AG10803 (cell line): ENCODE results near the gene DNASE1L1.

Experiments used
- DNase-seq: peaks from one replicate; pipeline ENCODE4 v3.0.0; 2010; ENCODE audit warnings: low read depth
- H3K4me3 ChIP-seq: 2 replicates; pipeline ENCODE4 v1.5.1; 2011; ENCODE audit warnings: mild to moderate bottlenecking, low read length, control low read depth
- CTCF ChIP-seq: conservative IDR thresholded peaks from 2 replicates; pipeline ENCODE4 v1.5.1; 2011; ENCODE audit warnings: mild to moderate bottlenecking, low read length, control low read depth, inconsistent platforms

DNASE1L1 gene

DNA sequence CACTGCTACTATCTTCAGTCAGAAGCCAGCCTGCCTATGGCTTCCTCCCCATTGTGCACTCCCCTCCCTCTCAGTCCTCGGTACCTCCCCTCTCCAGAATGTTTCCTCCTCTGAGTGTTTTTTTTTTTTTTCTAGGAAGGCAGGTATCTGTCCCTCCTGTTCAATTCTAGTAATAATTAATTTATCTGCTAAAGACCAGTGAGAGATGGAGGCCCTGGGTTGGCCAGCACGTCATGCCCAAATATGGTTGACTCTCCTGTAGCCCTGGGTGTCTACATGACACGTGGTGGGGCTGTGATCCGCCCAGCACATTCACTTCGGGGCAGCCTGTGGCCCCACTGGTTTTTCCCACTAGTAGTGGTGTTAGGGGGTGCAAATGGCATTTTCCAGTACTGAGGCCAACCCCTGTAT is 36.4 kb downstream of the DNASE1L1 start:
- peak overlapping the region; percentile 78 for H3K4me3 ChIP-seq
- no peak for TF ChIP-seq CTCF
- DNase-seq, result peak; percentile 54

DNA sequence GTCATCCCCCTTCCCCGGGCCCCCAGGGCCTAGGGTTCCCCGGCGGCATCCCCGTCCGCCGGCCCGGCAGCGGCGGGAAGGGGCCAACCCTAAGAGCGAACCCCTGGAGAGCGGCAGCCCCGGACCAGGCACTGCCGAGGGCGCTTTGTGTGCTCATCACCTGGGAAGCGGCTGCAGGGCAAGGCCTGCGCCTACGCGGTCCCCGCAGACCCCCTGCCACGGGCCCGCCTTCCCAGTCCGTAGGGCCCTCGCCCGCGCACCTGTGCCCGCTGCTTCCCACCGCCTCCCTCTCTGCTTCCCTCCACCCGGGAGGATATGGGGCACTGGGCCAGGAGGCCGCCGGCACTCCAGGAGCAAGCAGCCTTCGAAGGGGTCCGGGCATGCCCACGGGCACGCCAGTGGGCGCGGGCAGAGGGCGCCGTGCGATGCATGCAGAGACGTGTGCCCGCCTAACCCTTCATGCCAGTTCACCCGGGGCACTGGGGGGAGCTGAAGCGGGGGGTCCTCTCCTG is 37.2 kb downstream of the DNASE1L1 start:
- peak overlapping the region; percentile 78 for H3K4me3 ChIP-seq
- TF ChIP-seq CTCF, result no peak
- DNase-seq, result no peak

DNA sequence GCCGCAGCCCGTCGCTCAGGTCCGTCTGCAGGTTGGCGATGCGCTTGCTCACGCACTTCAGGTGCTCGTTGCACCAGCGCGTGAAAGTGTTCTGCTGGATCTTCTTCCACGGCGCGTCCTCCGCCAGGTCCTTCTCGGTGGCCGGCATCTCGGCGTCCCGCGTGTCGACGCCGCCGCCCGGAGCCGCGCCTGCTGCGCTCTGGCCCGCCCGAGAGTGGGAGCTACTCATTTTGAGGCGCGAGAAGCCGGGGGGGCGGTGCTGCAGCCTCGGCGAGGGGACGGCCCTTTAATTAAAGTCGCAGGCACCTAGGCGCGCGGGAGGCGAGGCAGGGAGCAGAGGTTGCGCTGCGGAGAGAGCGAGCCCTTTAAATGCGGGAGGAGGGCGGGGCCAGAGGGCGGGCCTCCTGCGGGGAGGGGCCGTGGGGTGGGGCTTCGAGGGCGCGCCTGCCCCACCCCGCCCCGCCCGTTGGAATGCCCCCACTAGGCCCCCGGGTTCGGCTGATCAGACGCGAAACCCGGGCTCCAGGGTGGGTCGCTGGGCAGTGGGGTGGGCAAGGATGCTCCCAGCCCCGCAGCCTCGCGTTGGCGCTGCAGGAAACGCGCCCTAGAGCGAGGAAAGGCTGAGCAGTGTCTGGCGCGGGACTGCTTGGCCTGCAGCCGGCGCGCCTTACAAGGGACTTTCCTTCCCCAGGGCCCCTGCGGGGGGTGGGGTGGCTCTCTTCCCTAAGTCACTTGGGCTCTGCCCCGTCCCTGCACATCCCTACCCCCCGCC is 37.9 kb downstream of the DNASE1L1 start:
- peak overlapping the region; percentile 86 for H3K4me3 ChIP-seq
- peak; percentile 94 for DNase-seq
- no peak for TF ChIP-seq CTCF

- TF ChIP-seq CTCF, result no peak
- no peak for DNase-seq
- peak overlapping the region; percentile 86 for H3K4me3 ChIP-seq
Observed at GRCh38 chrX:154370300-154371016, 38.6 kb downstream of the DNASE1L1 start.

- DNase-seq, result peak; percentile 97
- no peak for TF ChIP-seq CTCF
- H3K4me3 ChIP-seq, result peak overlapping the region; percentile 86
Observed at GRCh38 chrX:154369449-154370299, 39.4 kb downstream of the DNASE1L1 start.

GRCh38 chrX:154368630-154369448 is 40.2 kb downstream of the DNASE1L1 start:
- H3K4me3 ChIP-seq, result peak overlapping the region; percentile 86
- DNase-seq, result peak; percentile 93
- no peak for TF ChIP-seq CTCF
